Fibroblast of villous mesenchyme (primary cell): ENCODE results near the gene ROBO2. TPM values are rescaled to one million over a fixed set of nuclear protein-coding genes. Genes with fewer than 3 reads are reported as not detected.

Experiments
- DNase-seq: peaks from one replicate; pipeline ENCODE4 v3.0.0-alpha.2; 2010; ENCODE audit warnings: low read depth
- H3K4me3 ChIP-seq: 2 replicates; pipeline ENCODE4 v1.5.1; 2011; ENCODE audit warnings: low read depth, mild to moderate bottlenecking, low read length
- CTCF ChIP-seq: IDR thresholded peaks from 2 replicates; pipeline ENCODE4 v1.5.1; 2012; ENCODE audit warnings: low read depth, mild to moderate bottlenecking, low read length; ENCODE audit not compliant: insufficient read depth
- total RNA-seq: library from RNA; depleted of rRNA; stranded (reverse); fragments of >200 nt; gene quantifications from 2 replicates; pipeline ENCODE4 v1.2.3, GENCODE V29; 2012

The ROBO2 gene
- total RNA-seq, 1 donor: 3.0 TPM

DNA sequence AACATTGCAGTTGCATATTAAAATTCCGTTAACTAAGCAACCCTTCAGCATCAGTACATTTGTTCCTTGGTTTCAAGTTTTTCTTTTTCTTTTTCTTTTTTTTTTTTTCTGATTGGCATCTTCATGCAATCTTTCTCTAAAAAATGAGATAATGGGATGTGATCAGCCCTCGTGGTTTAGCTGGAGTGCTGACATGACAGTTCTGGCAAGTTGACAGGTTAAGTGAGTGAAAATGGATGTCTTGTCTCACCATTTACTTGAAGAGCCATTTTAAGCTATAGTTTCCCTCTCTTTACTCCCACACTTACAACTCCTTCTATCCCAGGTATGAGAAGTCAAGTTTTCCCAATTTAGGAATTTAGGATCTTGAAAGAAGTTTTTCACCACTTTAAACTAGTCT is 495.2 kb downstream of the ROBO2 start:
- TF ChIP-seq CTCF: no peak
- no peak for DNase-seq
- no peak overlapping the region for H3K4me3 ChIP-seq

DNA sequence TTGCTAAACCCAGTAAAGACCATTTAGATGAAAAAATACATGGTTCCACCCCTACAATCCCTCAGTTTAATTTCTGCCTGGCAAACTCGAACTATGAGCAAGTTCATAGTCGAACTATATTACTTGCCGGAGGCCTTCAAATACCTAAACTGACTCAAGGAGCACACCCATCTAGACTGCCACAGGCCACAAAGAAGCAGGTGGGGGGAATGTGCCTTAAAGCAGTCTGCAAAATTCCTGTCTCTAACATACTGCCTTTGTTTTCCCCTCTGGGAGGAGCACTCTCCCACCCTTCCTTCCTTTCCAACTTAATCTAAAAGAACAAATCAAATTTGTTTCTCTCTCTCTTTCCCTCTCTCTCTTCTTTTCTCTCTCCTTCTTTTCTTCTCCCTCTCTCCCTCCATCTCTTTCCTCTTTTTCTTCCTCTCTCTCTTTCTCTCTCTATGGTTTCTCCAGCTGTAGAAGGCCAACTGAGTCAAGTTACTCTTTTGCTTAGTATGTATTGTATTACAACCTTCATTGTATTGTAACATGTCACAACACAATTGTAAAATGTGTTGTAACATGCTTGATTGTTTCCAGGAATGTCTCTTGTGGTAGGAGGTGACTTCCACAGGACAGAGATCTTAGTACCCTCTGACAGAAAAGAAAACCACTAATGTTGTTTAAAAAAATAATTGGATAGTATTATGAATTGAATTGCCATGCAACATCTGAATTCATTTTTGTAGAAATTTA is 496.3 kb downstream of the ROBO2 start:
- no peak for TF ChIP-seq CTCF

DNA sequence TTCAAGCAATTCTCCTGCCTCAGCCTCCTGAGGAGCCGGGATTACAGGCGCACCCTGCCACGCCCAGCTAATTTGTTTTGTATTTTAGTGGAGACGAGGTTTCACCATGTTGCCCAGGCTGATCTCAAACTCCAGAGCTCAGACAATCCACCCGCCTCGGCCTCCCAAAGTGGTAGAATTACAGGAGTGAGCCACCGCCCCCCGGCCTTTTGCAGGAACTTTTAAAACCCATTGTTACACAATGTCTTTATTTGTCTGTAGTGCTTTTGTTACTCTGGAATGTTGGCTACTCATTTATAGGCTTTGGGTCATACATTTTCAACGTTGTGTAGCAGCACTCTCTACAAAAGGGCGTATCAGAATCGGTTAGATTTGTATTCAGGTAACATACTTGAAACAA is 499.1 kb downstream of the ROBO2 start:
- H3K4me3 ChIP-seq: no peak overlapping the region
- no peak for TF ChIP-seq CTCF
- DNase-seq: no peak

More for the DNA sequence above, 496.3 kb downstream of the ROBO2 start:
- no peak for DNase-seq
- no peak overlapping the region for H3K4me3 ChIP-seq

GRCh38 chr3:77539677-77540076 is 499.8 kb downstream of the ROBO2 start:
- no peak for TF ChIP-seq CTCF
- H3K4me3 ChIP-seq: no peak overlapping the region
- no peak for DNase-seq

- TF ChIP-seq CTCF: no peak
- H3K4me3 ChIP-seq: no peak overlapping the region
- no peak for DNase-seq
Observed at GRCh38 chr3:77541203-77541922, 501.5 kb downstream of the ROBO2 start.

GRCh38 chr3:77546246-77546645 is 506.3 kb downstream of the ROBO2 start:
- DNase-seq: no peak
- TF ChIP-seq CTCF: no peak
- no peak overlapping the region for H3K4me3 ChIP-seq
